Smooth muscle cell of trachea (primary cell): ENCODE data around the gene CCDC148. TPM values are rescaled to one million over a fixed set of nuclear protein-coding genes. Genes with fewer than 3 reads are reported as not detected.

ENCODE experiments used
- total RNA-seq: library from RNA; depleted of rRNA; stranded (reverse); fragments of >200 nt; gene quantifications from 2 replicates; pipeline ENCODE4 v1.2.1, GENCODE V29; 2014

Gene CCDC148
- 1.5 and 1.7 TPM in 2 replicates for total RNA-seq

GRCh38 chr2:158456309-158457066 is at the start of gene CCDC148, which contains the start of gene PKP4:
CCDC148 (minus strand) TSS chr2:158456753; CDS start chr2:158456439, 314 bp downstream.
PKP4 (plus strand) TSS chr2:158456952; CDS start chr2:158533185, 76,233 bp downstream.

Other genes starting within 250 kb of the CCDC148 start
- gene PKP4, start 199 bp upstream of the CCDC148 start, total RNA-seq = 47.4 and 49.6 TPM in 2 replicates